Fibroblast of lung (primary cell): ENCODE data around the gene ADGRV1. TPM values are rescaled to one million over a fixed set of nuclear protein-coding genes. Genes with fewer than 3 reads are reported as not detected.

Source experiments
- DNase-seq, 2 donors: peaks; one replicate each; pipeline versions ENCODE4 v3.0.0 to v3.0.0-alpha.2; 2010; ENCODE audit warnings: low read depth in 2 of 2
- H2AFZ ChIP-seq: 2 replicates; pipeline ENCODE4 v1.5.1; 2012; ENCODE audit warnings: low read length, control low read depth, inconsistent platforms
- H3K27ac ChIP-seq: 2 replicates; pipeline ENCODE4 v1.5.1; 2011; ENCODE audit warnings: low read length, control low read depth; ENCODE audit not compliant: insufficient read depth
- H3K27me3 ChIP-seq: 2 replicates; pipeline ENCODE4 v1.5.1; 2011; ENCODE audit warnings: mild to moderate bottlenecking, low read length; ENCODE audit not compliant: control insufficient read depth, insufficient read depth
- H3K36me3 ChIP-seq: 2 replicates; pipeline ENCODE4 v1.5.1; 2011; ENCODE audit warnings: low read length; ENCODE audit not compliant: control insufficient read depth, insufficient read depth
- H3K4me1 ChIP-seq: 2 replicates; pipeline ENCODE4 v1.5.1; 2011; ENCODE audit warnings: low read length; ENCODE audit not compliant: control insufficient read depth, insufficient read depth; ENCODE audit errors: extremely low read depth
- H3K4me2 ChIP-seq: 2 replicates; pipeline ENCODE4 v1.5.1; 2011; ENCODE audit warnings: low read length, control low read depth; ENCODE audit not compliant: insufficient read depth; ENCODE audit errors: extremely low read depth
- H3K4me3 ChIP-seq, 4 experiments: fragments of 200-600 bp in 1 of 4; sonication (generic) in 1 of 4; replicated peaks in 1 of 4; 2 replicates each; pipeline ENCODE4 v1.5.1; 2011 to 2016; ENCODE audit warnings: low read length in 4 of 4, low read depth in 3 of 4, mild to moderate bottlenecking in 3 of 4, control low read depth in 2 of 4, inconsistent platforms in 1 of 4, mixed read lengths in 1 of 4; ENCODE audit not compliant: insufficient read depth in 1 of 4; ENCODE audit errors: control extremely low read depth in 1 of 4
- H3K79me2 ChIP-seq: 2 replicates; pipeline ENCODE4 v1.5.1; 2012; ENCODE audit warnings: mild to moderate bottlenecking, low read length, inconsistent platforms; ENCODE audit not compliant: control insufficient read depth, insufficient read depth
- H3K9ac ChIP-seq: 2 replicates; pipeline ENCODE4 v1.5.1; 2011; ENCODE audit warnings: mild to moderate bottlenecking, low read length, control low read depth; ENCODE audit not compliant: insufficient read depth
- H3K9me3 ChIP-seq: 2 replicates; pipeline ENCODE4 v1.5.1; 2012; ENCODE audit warnings: low read depth, low read length; ENCODE audit not compliant: control insufficient read depth, insufficient read depth
- H4K20me1 ChIP-seq: 2 replicates; pipeline ENCODE4 v1.5.1; 2011; ENCODE audit warnings: low read length; ENCODE audit not compliant: control insufficient read depth, insufficient read depth; ENCODE audit errors: extremely low read depth
- CTCF ChIP-seq, 2 donors: IDR thresholded peaks in 1 of 2; conservative IDR thresholded peaks in 1 of 2; 1 replicate in 1 of 2; 2 replicates in 1 of 2; pipeline ENCODE4 v1.5.1; 2011 to 2012; ENCODE audit warnings: low read length in 2 of 2, control low read depth in 1 of 2, inconsistent platforms in 1 of 2, low read depth in 1 of 2, mild to moderate bottlenecking in 1 of 2
- EZH2 ChIP-seq: IDR thresholded peaks from 2 replicates; pipeline ENCODE4 v1.5.1; 2012; ENCODE audit warnings: low read length, control low read depth, mild to moderate bottlenecking; ENCODE audit errors: missing control alignments
- polyA plus RNA-seq, 2 donors: library from polyadenylated mRNA; depleted of rRNA in 1 of 2; stranded (reverse) in 1 of 2; unstranded in 1 of 2; fragments of >200 nt; gene quantifications; 2 replicates each; pipeline ENCODE4 v1.2.1, GENCODE V29; 2011 to 2012; ENCODE audit warnings: missing spikeins in 1 of 2
- total RNA-seq: library from RNA; depleted of rRNA; stranded (reverse); fragments of >200 nt; gene quantifications from 2 replicates; pipeline ENCODE4 v1.2.1, GENCODE V29; 2014

The ADGRV1 gene
- total and polyA plus RNA-seq, 2 donors (not counting 1 experiment from before 2014, with no cell fraction given) = 0.15 to 0.17 TPM

DNA sequence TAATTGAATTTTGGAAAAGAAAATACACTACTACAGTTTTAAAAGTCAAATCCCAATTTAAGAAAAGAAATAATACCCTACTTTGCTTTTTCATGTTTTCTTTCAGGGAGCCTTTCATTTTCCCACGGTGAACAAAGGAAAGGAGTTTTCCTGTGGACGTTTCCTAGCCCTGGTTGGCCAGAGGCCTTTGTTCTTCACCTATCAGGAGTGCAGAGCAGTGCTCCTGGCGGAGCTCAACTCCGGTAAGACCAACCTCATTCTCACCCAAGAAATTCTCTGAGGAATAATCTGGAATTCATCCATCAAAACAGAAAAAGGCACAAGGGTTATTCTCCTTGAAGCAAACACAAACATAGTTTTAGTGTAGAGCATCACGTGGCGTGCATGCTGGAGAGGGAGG is 248.9 kb downstream of the ADGRV1 start:
- Histone ChIP-seq H3K27me3 (no peaks in the 10 kb centered on the region), H3K79me2 (no peaks in the 10 kb centered on the region), H3K9ac (no peak overlapping the region), H3K36me3 (no peaks in the 10 kb centered on the region), H3K4me3 (no peak overlapping the region), H3K27ac (no peak overlapping the region), H3K9me3 (no peaks in the 10 kb centered on the region), H4K20me1 (no peaks in the 10 kb centered on the region), H3K4me1 (no peaks in the 10 kb centered on the region), H2AFZ (no peak overlapping the region), H3K4me2 (no peak overlapping the region)
- DNase-seq = no peak
- no peak for TF ChIP-seq EZH2
- TF ChIP-seq CTCF (conservative IDR thresholded peaks at IDR 0.05 in 1 of 2, IDR thresholded peaks at IDR 0.05 in 1 of 2; ENCODE audit: low read depth in 1 of 2, low read length in 2 of 2) = no peak

- Histone ChIP-seq H3K4me2 (no peak overlapping the region), H3K9me3 (no peaks in the 10 kb centered on the region), H3K27me3 (no peaks in the 10 kb centered on the region), H3K27ac (no peak overlapping the region), H2AFZ (no peak overlapping the region), H3K4me1 (no peaks in the 10 kb centered on the region), H4K20me1 (no peaks in the 10 kb centered on the region), H3K9ac (no peak overlapping the region), H3K36me3 (no peaks in the 10 kb centered on the region), H3K4me3 (no peak overlapping the region), H3K79me2 (no peaks in the 10 kb centered on the region)
- TF ChIP-seq EZH2 (no peak), CTCF (conservative IDR thresholded peaks at IDR 0.05 in 1 of 2, IDR thresholded peaks at IDR 0.05 in 1 of 2; ENCODE audit: low read depth in 1 of 2, low read length in 2 of 2) (no peak)
- no peak for DNase-seq
Measured at GRCh38 chr5:90809311-90810056, 250.9 kb downstream of the ADGRV1 start.

DNA sequence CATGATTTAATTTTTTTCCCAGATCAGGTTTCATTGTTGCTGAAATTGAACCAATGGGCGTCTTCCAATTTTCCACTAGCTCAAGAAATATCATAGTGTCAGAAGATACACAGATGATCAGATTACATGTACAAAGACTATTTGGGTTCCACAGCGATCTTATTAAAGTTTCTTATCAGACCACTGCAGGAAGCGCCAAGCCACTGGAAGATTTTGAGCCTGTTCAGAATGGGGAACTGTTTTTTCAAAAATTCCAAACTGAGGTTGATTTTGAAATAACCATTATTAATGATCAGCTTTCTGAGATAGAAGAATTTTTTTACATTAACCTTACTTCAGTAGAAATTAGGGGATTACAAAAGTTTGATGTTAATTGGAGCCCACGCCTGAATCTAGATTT is 251.6 kb downstream of the ADGRV1 start:
- H2AFZ ChIP-seq = no peak overlapping the region

More for the DNA sequence above, 251.6 kb downstream of the ADGRV1 start:
- Histone ChIP-seq H4K20me1 (no peaks in the 10 kb centered on the region), H3K4me2 (no peak overlapping the region), H3K36me3 (no peaks in the 10 kb centered on the region), H3K4me1 (no peaks in the 10 kb centered on the region), H3K9ac (no peak overlapping the region), H3K79me2 (no peaks in the 10 kb centered on the region), H3K27ac (no peak overlapping the region), H3K27me3 (no peaks in the 10 kb centered on the region), H3K9me3 (no peaks in the 10 kb centered on the region), H3K4me3 (no peak overlapping the region)
- no peak for DNase-seq
- no peak for TF ChIP-seq CTCF (conservative IDR thresholded peaks at IDR 0.05 in 1 of 2, IDR thresholded peaks at IDR 0.05 in 1 of 2; ENCODE audit: low read depth in 1 of 2, low read length in 2 of 2)
- TF ChIP-seq EZH2 = no peak
